Activated naive CD4-positive, alpha-beta T cell treated with Interleukin-2 at 50 U/mL for 16 hours (primary cell): ENCODE results near the gene TNFSF10.
"Not testable (repeated sequence)": the region's sequence is repeated elsewhere in the genome, so short reads cannot be mapped to it uniquely, and the experiment has no call there.

Source experiments
- DNase-seq: peaks from one replicate; pipeline ENCODE4 v3.0.0-alpha.2; 2020

TNFSF10 gene

GRCh38 chr3:172522871-172523818 lies at the start of gene TNFSF10:
TNFSF10 (minus strand) TSS chr3:172523430; CDS start chr3:172523384, 46 bp downstream.
- peak; percentile 71 for DNase-seq

- no peak for DNase-seq
Measured at GRCh38 chr3:172569128-172570008, 46.1 kb upstream of the TNFSF10 start.

GRCh38 chr3:172568701-172569100 lies 45.5 kb upstream of the TNFSF10 start:
- no peak for DNase-seq

GRCh38 chr3:172566785-172567184 lies 43.6 kb upstream of the TNFSF10 start:
- not testable (repeated sequence) for DNase-seq

GRCh38 chr3:172564499-172564898 lies 41.3 kb upstream of the TNFSF10 start:
- no peak for DNase-seq

- peak; percentile 44 for DNase-seq
Measured at GRCh38 chr3:172562871-172563865, 39.9 kb upstream of the TNFSF10 start.

- DNase-seq: peak; percentile 33
Measured at GRCh38 chr3:172561897-172562640, 38.8 kb upstream of the TNFSF10 start.

GRCh38 chr3:172560586-172560985 lies 37.4 kb upstream of the TNFSF10 start:
- no peak for DNase-seq

GRCh38 chr3:172560026-172560425 lies 36.8 kb upstream of the TNFSF10 start:
- no peak for DNase-seq

- no peak for DNase-seq
Measured at GRCh38 chr3:172559020-172559419, 35.8 kb upstream of the TNFSF10 start.

GRCh38 chr3:172557515-172558220 lies 34.4 kb upstream of the TNFSF10 start:
- no peak for DNase-seq

- no peak for DNase-seq
Measured at GRCh38 chr3:172553526-172554252, 30.5 kb upstream of the TNFSF10 start.

GRCh38 chr3:172552607-172553006 lies 29.4 kb upstream of the TNFSF10 start:
- no peak for DNase-seq

- no peak for DNase-seq
Measured at GRCh38 chr3:172551874-172552273, 28.6 kb upstream of the TNFSF10 start.

GRCh38 chr3:172550347-172550943 lies 27.2 kb upstream of the TNFSF10 start:
- DNase-seq: peak; percentile 87

- DNase-seq: no peak
Measured at GRCh38 chr3:172549144-172549543, 25.9 kb upstream of the TNFSF10 start.

- no peak for DNase-seq
Measured at GRCh38 chr3:172546628-172547214, 23.5 kb upstream of the TNFSF10 start.

GRCh38 chr3:172546105-172546504 lies 22.9 kb upstream of the TNFSF10 start:
- no peak for DNase-seq

- no peak for DNase-seq
Measured at GRCh38 chr3:172544404-172544803, 21.2 kb upstream of the TNFSF10 start.
